ENCODE measurements around the gene HSPG2. TPM values are rescaled to one million over a fixed set of nuclear protein-coding genes. Genes with fewer than 3 reads are reported as not detected.
"Not testable (repeated sequence)": the region's sequence is repeated elsewhere in the genome, so short reads cannot be mapped to it uniquely, and the experiment has no call there.

Gene HSPG2
- total RNA-seq, 1 donor from 2014 or later: 3.7 TPM

- no peak for DNase-seq
Measured at GRCh38 chr1:21912038-21912758, 24.9 kb downstream of the HSPG2 start.

DNA sequence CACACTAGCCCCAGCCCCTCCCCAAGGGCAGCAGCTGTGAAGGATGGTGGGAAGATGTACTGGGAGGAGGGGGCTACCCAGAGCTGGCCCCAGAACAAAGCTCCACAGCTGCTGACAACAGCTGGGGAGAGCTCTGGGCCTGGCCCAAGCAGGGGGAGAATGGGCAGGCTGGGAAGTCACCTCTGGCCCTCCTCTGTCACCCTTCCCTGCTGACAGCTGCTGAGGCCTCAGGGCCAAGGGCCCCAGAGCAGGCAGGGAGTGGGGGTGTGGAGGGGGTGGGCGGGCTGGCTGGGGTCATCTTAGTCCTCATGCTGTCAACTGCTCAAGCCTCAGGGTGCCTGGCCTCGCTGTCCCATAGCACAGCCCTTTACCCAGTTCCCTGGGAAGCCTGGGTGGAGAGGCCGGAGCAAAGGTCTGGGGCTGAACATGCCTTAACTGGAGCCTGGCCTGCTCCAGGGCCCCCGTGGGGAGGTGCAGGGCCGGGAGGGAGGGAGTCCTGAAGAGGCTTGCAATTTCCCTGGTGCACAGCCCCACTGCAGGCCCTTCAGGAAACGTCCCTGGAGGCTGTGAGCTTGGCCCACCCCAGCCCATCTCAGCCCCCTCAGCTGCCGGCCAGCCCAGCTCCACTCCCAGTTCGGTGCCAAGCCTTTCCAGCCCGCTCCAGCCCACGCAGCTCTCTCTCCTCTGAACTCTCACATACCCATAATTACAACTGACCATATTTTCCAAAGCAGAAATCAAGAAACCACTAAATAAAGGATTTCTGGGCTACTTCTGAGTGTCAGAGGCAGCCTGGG is 25.7 kb downstream of the HSPG2 start:
- no peak for DNase-seq

DNA sequence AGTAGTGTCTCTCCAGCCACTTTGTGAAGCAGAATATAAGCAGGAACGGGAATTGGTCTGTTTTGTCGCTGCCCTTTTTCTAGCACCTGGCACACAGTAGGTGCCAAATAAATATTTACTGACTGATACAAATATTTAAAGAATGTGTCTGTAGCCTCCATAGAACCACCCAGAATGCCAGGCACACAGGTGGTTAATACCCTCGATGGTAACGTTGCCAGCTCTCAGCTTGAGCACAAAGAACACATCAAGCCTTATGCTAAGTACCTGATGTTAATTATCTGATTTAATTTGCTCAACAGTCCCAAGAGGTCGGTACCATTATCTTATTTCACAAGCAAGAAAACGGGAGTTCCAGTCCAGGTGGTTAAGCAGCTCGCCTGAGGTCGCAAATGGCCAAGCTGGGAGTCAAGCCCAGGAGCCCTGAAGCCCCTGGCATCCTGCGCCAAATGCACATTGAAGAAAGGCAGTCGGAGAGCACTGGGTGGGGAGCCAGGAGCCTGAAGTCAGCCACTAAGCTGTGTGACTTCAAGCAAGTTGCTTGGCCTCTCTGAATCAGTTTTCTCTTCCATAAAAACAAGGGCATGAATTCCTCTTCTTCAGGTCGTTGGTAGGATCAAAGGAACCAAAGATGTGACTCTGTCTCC is 26.4 kb downstream of the HSPG2 start:
- DNase-seq: no peak

- no peak for DNase-seq
Measured at GRCh38 chr1:21909787-21910503, 27.2 kb downstream of the HSPG2 start.

DNA sequence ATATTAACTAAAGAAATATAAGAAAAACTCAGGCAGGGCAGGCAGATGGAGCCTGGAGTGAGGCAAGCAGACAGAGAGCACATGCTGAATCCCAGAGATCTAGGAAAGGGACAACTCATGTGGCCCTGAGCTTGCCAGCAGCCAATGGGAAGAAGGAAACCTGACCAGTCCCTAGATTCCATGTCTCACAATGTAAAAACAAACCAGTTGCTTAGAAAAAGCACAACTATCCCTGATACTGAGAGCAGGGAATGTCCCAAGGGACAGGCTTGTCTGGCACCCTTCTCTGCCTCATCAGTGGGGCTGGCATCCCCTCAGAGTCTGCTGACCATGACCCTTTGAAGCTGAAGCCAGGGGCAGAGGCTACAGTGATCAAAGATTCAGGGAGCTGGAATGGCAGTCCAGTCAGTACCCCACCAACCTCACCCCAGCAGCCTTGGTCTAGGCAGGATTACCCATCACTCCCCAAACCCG is 27.8 kb downstream of the HSPG2 start:
- DNase-seq: no peak

DNA sequence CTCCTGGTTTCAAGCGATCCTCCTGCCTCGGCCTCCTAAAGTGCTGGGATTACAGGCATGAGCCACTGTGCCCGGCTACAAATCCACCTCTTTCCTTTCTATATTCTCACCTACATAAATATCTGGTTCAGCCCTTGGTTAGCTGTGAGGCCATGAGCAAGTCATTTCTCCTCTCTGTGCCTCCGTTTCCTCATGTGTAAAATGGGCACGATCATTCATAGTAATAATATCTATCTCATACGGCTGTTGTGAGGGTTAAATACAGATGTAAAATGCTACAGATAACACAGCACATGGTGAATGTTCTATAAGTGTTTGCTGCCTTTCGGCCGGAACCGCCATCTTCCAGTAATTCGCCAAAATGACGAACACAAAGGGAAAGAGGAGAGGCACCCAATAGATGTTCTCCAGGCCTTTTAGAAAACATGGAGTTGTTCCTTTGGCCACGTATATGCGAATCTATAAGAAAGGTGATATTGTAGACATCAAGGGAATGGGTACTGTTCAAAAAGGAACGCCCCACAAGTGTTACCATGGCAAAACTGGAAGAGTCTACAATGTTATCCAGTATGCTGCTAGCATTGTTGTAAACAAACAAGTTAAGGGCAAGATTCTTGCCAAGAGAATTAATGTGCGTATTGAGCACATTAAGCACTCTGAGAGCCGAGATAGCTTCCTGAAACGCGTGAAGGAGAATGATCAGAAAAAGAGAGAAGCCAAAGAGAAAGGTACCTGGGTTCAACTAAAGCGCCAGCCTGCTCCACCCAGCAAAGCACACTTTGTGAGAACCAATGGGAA is 29.2 kb downstream of the HSPG2 start:
- not testable (repeated sequence) for DNase-seq

DNA sequence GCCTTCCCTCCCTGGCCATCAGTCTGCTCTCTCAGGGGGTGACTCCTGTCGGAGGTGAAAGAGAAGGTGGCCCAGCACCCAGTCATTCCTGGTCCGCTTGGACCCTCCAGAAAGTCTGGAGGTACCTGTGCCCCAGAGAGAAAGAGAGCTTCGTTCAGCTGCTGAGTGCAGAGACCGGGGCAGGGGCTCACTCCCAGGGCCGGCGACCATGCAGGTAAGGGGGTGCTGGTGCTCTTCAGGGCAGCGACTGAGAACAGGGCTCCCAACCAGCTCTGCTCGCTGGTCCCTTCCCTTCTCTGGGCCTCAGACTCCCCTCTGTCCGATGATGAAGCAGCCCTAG is 30.1 kb downstream of the HSPG2 start:
- DNase-seq: no peak

DNA sequence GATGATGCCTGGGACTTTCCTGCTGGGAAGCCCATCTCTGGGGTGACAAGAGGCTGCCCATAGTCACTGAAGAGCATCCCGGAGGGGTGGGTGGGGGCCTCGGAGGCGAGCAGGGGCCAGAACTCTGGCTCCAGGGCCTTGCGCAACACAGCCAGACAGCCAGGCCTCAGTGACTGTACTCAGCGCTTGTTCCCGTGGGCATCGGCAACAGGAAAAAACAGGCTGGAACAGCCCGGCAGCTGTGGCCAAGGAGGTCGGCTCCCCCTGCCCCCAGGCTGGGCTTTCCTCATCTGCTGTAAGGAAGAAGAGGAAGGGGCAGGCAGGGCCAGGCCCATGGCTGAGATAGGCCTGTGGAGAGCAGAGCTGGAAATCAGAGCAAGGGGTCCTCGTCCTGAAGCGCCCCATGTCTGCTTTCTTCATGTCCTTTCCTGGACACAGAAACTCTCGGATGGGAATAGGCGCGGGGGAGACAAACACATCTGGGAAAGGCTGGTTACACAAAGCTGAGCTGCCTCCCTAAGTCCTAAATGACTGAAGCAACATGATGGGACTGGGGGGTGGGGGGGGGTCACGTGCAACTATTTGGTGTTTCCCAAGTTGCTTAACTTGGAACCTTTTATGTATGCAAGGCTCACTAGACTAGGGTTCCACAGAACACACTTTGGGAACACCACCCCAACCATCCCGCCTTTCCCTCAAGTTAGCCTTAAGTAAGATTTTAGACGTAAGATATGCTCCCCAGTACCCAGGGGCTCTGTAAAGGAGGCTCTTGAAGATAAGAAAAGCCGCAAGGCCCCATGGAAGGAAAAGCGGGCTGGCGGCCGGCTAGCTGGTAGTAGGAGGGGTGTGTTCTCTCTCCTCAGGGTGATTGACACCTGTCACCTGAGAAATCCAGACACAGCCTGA is 30.7 kb downstream of the HSPG2 start:
- DNase-seq: no peak

- no peak for DNase-seq
Measured at GRCh38 chr1:21904704-21905520, 32.2 kb downstream of the HSPG2 start.

DNA sequence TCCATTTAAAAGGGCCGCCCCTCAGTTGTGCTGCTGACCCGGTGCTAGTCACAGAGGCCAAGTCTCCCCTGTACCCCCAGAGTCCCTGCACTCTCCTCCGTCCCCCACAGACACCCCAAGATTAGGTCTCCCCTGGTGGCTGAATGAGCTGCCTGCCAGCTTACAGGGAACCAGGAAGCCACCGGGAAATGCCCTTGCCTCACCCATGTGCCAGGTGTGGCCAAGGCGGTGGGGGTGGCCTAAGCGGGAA is 32.7 kb downstream of the HSPG2 start:
- DNase-seq: no peak

DNA sequence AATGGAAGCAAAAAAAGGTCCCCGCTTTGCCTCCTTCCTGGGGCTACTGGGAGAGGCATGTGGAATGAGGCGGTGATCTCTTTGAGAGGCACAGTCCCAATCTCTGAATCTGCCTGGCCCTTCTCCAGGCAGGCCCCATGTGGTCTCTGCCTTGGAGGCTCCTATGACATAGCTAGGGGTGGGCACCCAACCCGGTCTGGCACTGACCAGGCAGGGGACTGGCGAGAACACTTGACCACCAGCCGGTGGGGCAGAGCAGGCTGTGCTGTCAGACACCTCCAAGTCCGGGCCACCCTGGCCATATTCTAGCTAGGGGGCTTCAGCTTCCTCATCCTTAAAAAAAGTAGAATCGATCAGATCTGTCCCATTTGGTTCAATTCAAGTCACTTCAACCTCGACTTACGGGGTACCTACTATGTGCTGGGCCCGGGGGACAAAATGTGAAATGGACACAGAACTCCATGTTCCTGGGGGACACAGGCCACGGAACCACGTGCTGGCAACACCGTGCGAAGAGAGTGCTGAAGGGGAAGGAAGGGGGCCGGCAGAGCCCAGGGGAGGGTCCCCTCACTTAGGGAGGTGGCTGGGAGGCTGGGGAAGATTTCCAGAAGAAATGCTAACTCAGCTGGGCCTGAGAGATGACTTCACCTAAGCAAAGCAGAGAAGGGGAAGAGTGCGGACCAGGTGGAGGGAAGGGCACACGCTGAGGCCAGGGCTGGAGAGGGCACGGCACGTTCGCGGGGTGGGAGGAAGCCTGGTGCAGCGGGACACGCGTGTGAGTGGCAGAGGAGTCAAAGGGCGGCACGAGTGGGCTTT is 33.3 kb downstream of the HSPG2 start:
- no peak for DNase-seq

- DNase-seq: no peak
Measured at GRCh38 chr1:21902026-21903012, 34.8 kb downstream of the HSPG2 start.

DNA sequence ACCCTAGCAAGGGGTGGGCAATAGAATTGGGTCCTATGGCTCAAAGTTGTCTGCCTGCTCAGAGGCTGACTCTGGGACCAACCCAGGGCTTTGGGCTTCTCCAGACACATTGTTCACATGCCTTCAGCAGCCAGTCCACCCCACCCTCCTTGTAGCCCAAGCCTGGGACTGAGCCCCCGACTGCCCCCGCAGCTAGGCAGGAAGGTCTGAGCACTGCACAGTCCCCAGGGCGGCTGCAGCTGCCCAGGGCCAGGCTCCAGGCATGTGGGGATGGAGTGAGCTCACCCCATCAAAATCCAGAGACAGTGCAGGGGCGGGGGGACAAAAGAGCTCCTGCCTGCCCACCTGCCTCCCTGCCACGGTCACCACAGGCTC is 35.6 kb downstream of the HSPG2 start:
- no peak for DNase-seq

GRCh38 chr1:21900766-21901472 is 36.2 kb downstream of the HSPG2 start:
- DNase-seq: no peak

DNA sequence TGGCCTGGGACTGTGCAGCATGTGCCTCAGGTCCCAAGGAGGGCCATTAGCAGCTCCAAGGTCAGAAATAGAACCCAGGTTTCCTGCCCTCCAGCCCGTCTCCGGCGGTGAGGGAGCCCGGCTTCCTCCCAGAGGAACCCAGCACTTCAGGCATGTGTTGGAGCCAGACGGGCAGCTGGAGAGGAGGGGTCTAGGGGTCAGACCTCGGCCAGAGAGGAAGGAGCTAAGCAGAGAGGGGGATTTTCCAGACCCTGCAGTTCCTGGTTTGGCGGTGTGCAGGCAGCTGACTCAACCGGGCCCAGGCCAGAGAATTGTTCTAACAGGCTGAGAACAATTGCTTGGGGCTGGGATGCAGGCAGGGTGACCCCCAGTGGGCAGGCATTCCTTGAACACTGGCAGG is 37.1 kb downstream of the HSPG2 start:
- no peak for DNase-seq

DNA sequence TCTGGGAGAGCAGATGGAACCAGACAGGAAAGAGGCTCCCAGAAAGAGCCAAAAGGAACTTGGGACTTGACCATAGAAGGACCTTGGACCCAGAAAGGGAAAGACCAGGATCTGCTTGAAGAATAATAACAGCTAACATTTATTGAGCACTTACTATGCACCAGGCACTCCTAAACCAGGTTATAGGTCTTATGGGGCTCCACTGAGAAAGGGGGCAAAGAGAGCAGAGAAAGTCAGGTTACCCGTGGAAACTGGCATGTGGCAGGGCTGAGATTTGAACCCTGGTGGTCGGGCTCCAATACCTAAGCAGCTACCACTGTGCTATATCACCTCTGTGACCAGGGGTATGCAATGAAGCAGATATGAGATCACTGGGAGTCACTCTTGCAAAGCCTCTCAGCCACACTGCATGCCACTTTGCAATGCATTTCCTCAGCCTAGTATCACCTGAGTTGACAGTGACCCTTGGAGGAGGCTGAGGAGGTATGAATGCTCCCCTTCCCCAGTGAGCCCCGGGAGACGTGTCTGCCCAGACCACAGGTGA is 37.8 kb downstream of the HSPG2 start:
- no peak for DNase-seq
